Measurements from ENCODE around the gene CARMIL1. TPM values are rescaled to one million over a fixed set of nuclear protein-coding genes. Genes with fewer than 3 reads are reported as not detected.
A peak's percentile ranks its signal among the peaks of the same experiment; 100 is the strongest.
"Not testable (repeated sequence)": the region's sequence is repeated elsewhere in the genome, so short reads cannot be mapped to it uniquely, and the experiment has no call there.

Gene CARMIL1
- total RNA-seq, 2 donors from 2014 or later = 3.5 to 4.8 TPM

DNA sequence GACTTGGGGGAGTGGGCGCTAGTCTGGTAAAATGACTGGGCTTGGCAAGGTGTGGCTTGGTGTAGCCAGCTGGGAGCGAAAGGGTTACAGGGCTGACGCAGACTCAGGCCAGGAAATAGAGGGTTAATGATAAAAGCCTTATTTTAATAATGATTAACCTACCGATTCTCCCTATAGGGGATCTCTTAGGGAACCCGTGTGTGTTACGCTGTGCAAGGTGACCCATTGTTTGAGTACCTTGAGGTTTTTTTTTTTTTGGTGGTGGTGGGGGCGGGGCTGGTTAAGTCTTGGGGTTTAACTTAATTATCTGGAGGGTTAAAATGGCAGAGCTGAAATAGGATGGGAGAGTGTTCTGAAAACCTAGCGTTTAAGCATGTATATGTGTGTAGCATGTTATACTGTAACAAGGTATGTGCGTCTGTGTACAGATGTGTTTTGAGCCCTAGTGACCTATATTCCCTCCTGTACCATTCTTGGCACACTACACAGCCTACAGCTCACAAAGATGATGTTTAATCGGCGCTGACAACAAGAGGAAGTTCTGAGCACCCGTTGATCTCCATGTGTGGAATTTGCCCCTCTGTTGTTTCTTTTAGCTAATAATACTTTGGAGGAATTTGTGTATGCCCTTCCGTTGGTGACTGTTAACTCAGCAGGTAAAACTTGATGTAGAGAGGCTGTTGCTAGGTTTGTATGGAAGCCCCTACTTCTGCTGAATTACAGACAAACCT, 1.3 kb downstream of the CARMIL1 start:
- Mint-ChIP-seq H3K4me3 (peak overlapping the region; percentile 95), H3K27me3 (peaks cover 6% of the 10 kb centered on the region), H3K36me3 (ENCODE audit: low read depth) (no peaks in the 10 kb centered on the region), H3K27ac (peak overlapping the region; percentile 60), H3K4me1 (peaks cover 30% of the 10 kb centered on the region)
- H3K9me3 ChIP-seq (ENCODE audit: control insufficient read depth, low read length, poor library complexity, severe bottlenecking) = no peaks in the 10 kb centered on the region
- ATAC-seq = peak; percentile 30
- DNase-seq = no peak

DNA sequence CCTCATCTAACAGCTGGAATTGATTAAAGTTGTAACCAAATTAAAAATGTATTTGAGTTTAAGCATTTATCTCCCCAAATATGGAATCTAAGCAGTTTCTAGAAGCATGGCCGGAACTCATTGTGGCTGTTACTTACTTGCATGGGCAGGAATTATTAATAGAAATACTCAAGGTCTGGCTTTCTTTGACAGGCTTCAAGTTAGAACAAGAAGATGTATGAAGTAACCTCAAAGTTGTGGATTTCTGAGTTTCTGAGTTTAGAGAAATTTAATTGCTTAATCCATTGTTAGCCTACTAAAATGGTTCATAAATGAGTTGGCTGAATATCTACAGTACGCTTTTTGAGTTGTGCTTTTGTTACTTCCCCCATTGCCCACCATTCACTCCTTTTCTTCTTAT, 7.7 kb downstream of the CARMIL1 start:
- H3K9me3 ChIP-seq (ENCODE audit: control insufficient read depth, low read length, poor library complexity, severe bottlenecking) = no peaks in the 10 kb centered on the region
- no peak overlapping the region for H3K4me3 Mint-ChIP-seq
- no peak for ATAC-seq
- H3K27me3 Mint-ChIP-seq = no peaks in the 10 kb centered on the region
- no peak for DNase-seq
- no peak overlapping the region for H3K27ac Mint-ChIP-seq
- peaks cover 11% of the 10 kb centered on the region for H3K4me1 Mint-ChIP-seq
- H3K36me3 Mint-ChIP-seq (ENCODE audit: low read depth) = no peaks in the 10 kb centered on the region

DNA sequence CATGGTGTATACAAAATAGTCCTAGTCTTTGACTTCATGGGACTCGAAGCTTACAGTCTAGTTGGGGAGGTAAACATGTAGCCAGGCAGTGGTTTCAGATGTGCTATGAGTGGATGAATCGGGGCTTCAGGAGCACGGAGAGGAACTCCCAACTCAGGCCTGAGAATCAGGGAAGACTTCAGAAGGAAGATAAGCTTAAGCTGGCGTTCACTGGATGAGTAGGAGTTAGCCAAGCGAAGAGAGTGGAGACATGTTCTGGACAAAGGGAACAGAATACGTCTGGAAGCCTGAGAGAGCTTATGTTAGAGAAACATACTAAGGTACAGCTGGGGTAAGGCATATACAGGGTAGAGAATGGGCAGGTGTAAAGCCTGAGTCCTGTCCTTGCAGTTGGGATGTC, 8.8 kb downstream of the CARMIL1 start:
- Mint-ChIP-seq H3K27me3 (no peaks in the 10 kb centered on the region), H3K27ac (peak overlapping the region; percentile 53), H3K4me1 (peaks cover 4% of the 10 kb centered on the region), H3K36me3 (ENCODE audit: low read depth) (no peaks in the 10 kb centered on the region), H3K4me3 (no peak overlapping the region)
- ATAC-seq (no peak), DNase-seq (no peak)
- H3K9me3 ChIP-seq (ENCODE audit: control insufficient read depth, low read length, poor library complexity, severe bottlenecking) = no peaks in the 10 kb centered on the region

DNA sequence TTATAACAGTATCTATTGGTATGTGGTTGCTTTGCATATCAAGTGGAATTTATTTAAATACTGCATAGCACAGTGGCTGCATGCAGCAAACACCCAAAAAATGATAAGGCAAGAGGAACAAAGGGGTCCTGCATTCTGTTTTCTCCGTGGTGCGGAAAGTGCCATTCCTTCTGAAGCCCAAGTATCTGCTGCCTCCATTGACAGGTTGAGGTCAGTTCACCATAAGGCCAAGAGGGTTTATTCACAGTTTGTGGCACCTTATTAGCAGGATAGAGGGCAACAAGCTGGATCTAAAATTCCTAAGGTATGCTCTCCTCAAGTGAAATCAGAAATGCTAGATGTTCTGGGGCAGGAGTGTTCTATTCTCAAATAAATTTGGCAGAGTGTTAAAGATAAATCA, 9.3 kb downstream of the CARMIL1 start:
- peaks cover 2% of the 10 kb centered on the region for H3K4me1 Mint-ChIP-seq
- H3K27me3 Mint-ChIP-seq = no peaks in the 10 kb centered on the region
- no peaks in the 10 kb centered on the region for H3K36me3 Mint-ChIP-seq (ENCODE audit: low read depth)

DNA sequence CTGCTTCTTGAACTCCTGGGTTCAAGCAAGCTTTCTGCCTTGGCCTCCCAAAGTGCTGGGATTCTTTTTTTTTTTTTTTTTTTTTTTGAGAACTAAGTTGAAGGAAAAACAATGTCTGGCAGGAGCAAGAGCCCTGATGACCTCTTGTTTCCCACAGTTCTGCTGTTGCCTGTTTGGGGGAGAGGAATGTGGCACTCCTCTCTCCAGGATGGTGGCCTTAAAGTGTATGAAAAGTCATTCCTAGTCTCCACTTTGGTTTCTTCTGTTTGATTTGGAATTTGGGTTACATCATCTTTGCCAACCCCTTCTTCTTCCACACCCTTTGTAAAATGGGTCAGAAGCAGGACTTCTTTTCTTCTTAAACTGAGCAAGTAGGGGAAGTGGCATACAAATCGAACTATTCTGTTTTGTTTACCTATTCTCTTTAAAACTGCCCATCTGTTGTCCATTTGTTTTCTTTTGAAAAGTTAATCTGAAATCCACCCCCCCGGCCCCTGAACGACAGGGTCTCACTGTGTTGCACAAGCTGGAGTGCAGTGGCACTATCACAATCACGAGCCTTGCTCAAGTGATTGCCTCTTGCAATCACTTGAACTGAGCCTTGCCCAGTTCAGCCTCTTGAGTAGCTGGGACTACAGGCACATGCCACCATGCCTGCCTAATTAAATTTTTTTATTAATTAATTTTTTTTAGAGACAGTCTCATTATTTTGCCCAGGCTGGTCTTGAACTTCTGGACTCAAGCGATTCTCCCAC, 11.3 kb downstream of the CARMIL1 start:
- Mint-ChIP-seq H3K36me3 (ENCODE audit: low read depth) (no peaks in the 10 kb centered on the region), H3K27ac (no peak overlapping the region), H3K27me3 (peaks cover 2% of the 10 kb centered on the region), H3K4me1 (peaks cover under 1% of the 10 kb centered on the region), H3K4me3 (no peak overlapping the region)
- ATAC-seq (no peak), DNase-seq (no peak)
- H3K9me3 ChIP-seq (ENCODE audit: control insufficient read depth, low read length, poor library complexity, severe bottlenecking) = no peaks in the 10 kb centered on the region

More for the DNA sequence above, 9.3 kb downstream of the CARMIL1 start:
- no peak overlapping the region for H3K27ac Mint-ChIP-seq
- no peaks in the 10 kb centered on the region for H3K9me3 ChIP-seq (ENCODE audit: control insufficient read depth, low read length, poor library complexity, severe bottlenecking)
- ATAC-seq (no peak), DNase-seq (no peak)
- H3K4me3 Mint-ChIP-seq = no peak overlapping the region

DNA sequence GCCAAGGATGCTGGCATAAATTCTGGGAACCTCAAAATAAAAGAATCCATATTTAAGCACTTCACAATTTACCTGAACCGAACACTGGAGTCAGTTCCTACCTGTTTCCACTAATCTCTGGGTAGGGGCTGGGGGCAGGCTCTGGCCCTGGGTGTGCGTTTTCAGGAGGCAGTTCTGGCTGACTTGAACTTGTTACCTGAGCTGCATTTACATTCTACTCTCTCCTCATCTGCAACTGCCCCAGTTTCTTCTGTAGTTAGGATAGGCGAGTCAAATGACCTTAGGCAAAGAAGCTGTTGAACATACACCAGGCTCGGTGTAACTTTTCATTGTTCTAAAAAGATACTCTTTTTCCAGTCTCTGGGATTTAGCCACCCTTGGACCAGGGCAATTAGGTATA, 13.2 kb downstream of the CARMIL1 start:
- Mint-ChIP-seq H3K4me1 (peaks cover 6% of the 10 kb centered on the region), H3K27me3 (peaks cover 6% of the 10 kb centered on the region), H3K4me3 (no peak overlapping the region), H3K36me3 (ENCODE audit: low read depth) (no peaks in the 10 kb centered on the region), H3K27ac (no peak overlapping the region)
- H3K9me3 ChIP-seq (ENCODE audit: control insufficient read depth, low read length, poor library complexity, severe bottlenecking) = no peaks in the 10 kb centered on the region
- DNase-seq (no peak), ATAC-seq (no peak)

DNA sequence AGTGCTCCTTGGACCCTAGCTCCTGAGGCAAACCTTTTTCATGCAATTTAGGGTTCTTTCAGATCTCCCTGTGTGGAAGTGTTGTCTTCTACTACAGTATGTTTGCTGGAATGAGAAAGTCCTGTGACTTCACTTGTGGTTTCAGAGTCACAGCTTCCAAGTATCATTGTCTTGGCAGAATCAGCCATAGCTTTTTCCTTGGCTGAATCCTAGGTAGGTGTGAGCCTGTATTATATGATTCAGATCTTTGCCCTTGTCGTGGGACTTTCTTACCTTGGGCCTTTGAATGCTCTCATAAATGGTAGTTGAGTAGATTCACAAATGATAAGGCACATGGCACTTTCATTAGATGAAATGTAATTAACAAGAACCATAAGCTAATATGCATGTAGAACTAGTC, 16.5 kb downstream of the CARMIL1 start:
- no peaks in the 10 kb centered on the region for H3K9me3 ChIP-seq (ENCODE audit: control insufficient read depth, low read length, poor library complexity, severe bottlenecking)
- Mint-ChIP-seq H3K4me3 (no peak overlapping the region), H3K36me3 (ENCODE audit: low read depth) (no peaks in the 10 kb centered on the region), H3K4me1 (peaks cover 6% of the 10 kb centered on the region), H3K27me3 (peaks cover 6% of the 10 kb centered on the region), H3K27ac (no peak overlapping the region)
- ATAC-seq (no peak), DNase-seq (no peak)

DNA sequence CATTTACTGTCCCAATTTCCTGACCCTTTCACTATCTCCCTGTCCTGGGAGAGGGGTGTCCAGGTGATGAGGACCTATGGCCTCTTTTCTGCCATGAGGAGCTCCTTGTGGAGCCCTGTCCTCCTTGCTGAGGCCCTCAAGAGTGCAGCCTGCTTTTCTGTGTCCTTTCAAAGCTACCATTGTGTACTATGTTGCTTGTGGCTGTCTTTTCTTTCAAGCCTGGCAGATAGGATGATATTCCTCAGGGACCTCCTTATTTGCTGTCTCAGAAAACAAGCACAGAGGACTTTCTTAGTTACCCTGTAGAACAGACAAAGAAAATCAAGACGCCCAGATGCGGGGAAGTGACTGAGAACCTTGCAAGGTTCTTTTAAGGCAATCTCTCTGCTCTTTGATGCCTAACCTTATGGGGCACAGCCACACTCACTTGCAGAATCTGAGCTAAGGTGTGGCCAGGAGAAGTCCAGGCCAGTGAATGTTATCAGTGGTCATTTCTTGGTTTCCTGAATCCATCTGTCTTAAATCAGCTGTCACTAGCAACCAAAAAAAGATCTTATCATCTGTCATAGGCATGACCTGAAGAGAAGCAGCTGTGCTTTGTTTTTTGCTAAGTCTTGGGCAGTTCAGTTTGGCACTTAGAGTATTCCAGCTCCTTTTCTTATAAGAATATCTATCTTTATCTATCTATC, 17.2 kb downstream of the CARMIL1 start:
- no peak overlapping the region for H3K27ac Mint-ChIP-seq
- peaks cover 9% of the 10 kb centered on the region for H3K4me1 Mint-ChIP-seq
- H3K36me3 Mint-ChIP-seq (ENCODE audit: low read depth) = no peaks in the 10 kb centered on the region
- H3K27me3 Mint-ChIP-seq = peaks cover 6% of the 10 kb centered on the region
- no peak overlapping the region for H3K4me3 Mint-ChIP-seq
- no peaks in the 10 kb centered on the region for H3K9me3 ChIP-seq (ENCODE audit: control insufficient read depth, low read length, poor library complexity, severe bottlenecking)
- DNase-seq (no peak), ATAC-seq (no peak)

DNA sequence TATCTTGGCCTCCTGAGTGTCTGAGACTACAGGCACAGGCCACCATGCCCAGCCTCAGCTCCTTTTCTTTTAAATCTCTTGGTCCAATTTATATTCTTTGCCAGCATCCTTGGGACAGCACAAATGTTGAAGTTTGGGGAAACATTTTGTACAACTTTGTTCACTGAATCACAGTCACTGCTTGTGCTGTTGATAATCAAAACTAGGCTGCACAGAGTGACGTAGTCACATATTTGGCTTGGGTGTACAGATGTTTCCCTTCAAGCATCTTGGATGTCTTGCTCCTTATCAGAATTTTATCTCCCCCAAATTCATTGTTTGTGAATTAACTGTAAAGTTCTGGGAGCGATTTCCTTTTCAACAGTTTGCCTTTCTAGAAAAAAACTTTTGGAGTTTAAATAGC, 17.9 kb downstream of the CARMIL1 start:
- Mint-ChIP-seq H3K4me3 (no peak overlapping the region), H3K27me3 (peaks cover 6% of the 10 kb centered on the region), H3K4me1 (peaks cover 9% of the 10 kb centered on the region), H3K36me3 (ENCODE audit: low read depth) (no peaks in the 10 kb centered on the region), H3K27ac (no peak overlapping the region)
- H3K9me3 ChIP-seq (ENCODE audit: control insufficient read depth, low read length, poor library complexity, severe bottlenecking) = no peaks in the 10 kb centered on the region
- ATAC-seq (no peak), DNase-seq (no peak)

DNA sequence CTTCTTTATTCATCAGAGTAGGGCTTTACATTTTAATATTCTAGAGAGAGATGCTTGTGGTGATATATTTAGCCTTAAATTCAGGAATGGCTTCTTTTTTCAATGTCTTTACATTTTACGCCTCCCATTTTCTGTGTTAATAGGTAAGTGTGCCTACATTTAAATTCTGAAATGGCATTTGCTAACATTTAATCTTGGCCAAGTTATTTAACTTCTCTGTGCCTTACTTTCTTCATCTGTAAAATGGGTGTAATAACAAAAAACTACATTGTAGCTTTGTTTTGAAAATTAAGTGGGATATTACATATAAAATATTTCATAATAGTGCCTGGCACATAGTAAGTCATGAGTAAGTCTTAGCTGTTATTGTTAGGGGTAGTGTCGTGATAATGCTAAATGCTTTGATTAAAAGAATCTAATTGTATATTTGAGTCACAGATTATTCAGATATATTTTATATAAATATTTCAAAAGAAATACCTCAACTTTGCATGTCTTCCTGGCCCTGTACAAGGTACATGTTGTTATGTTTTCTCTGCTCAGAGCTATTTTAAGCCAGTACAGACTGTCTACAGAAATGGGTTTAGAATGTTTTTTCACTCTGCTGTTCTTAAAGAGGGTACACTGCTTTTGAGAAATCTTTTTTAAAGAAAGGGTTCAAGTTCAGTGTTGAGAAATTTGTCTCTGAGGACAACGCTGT, 18.8 kb downstream of the CARMIL1 start:
- no peak for DNase-seq
- no peaks in the 10 kb centered on the region for H3K9me3 ChIP-seq (ENCODE audit: control insufficient read depth, low read length, poor library complexity, severe bottlenecking)
- Mint-ChIP-seq H3K4me3 (no peak overlapping the region), H3K27ac (no peak overlapping the region), H3K4me1 (peaks cover 13% of the 10 kb centered on the region), H3K27me3 (peaks cover 6% of the 10 kb centered on the region), H3K36me3 (ENCODE audit: low read depth) (no peaks in the 10 kb centered on the region)
- ATAC-seq = no peak

DNA sequence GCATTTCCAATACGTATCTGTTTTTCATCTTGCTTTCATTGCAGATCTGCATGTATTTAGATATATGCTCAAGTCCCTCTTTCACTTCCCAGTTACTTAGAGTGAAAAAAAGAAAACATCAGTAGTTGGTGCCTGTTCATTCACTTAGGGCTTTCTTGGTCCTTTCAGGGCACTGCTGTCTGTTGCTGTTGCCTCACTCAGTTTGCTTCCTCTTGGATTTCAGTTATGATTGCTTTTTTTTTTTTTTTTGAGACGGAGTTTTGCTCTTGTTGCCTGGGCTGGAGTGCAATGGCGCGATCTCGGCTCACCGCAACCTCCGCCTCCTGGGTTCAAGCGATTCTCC, 19.3 kb downstream of the CARMIL1 start:
- H3K4me3 Mint-ChIP-seq; H3K36me3 Mint-ChIP-seq (ENCODE audit: low read depth); H3K27ac Mint-ChIP-seq; DNase-seq; ATAC-seq; H3K27me3 Mint-ChIP-seq; H3K9me3 ChIP-seq (ENCODE audit: control insufficient read depth, low read length, poor library complexity, severe bottlenecking): not testable (repeated sequence)
- peaks cover 13% of the 10 kb centered on the region for H3K4me1 Mint-ChIP-seq

DNA sequence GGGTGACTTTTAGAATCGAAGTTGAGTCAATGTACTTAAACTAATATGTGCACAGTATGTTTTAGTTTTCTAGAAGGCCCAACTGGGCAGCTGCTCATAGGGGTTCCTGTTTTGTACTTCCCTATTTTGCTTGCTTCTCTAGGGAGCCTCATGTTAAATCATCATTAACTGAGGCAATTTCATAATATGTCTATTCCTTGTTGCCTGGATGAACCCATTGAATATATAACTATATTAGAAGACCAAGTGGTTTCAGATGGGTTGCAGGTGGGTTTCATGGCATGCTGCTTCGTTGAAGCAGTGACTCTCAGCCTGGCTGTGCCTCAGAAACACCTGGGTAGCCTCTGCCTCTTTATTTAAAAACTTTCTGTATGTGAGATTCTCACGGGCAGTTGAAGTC, 22.2 kb downstream of the CARMIL1 start:
- Mint-ChIP-seq H3K27me3 (peaks cover 5% of the 10 kb centered on the region), H3K27ac (no peak overlapping the region), H3K36me3 (ENCODE audit: low read depth) (no peaks in the 10 kb centered on the region), H3K4me3 (no peak overlapping the region), H3K4me1 (peaks cover 11% of the 10 kb centered on the region)
- no peaks in the 10 kb centered on the region for H3K9me3 ChIP-seq (ENCODE audit: control insufficient read depth, low read length, poor library complexity, severe bottlenecking)
- no peak for ATAC-seq
- no peak for DNase-seq

DNA sequence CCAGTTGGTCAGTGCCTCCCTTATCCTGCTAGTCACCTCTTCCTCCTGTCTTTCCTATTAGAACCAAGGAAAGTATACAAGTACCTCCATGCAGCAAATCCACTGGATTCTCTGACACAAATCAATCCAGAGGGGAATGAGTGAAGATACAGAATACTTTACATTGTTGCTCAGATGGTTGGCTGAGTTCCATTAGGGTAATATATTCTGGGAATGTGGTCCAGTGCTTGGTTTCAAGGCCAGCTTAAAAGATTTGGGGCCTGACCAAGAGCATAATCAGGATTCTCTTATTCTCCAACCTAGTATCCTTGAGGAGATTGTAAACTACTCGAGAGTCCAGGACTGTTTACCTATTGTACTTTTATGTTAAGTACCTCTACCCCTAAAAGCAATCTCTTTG, 23.0 kb downstream of the CARMIL1 start:
- H3K9me3 ChIP-seq (ENCODE audit: control insufficient read depth, low read length, poor library complexity, severe bottlenecking) = no peaks in the 10 kb centered on the region
- no peak overlapping the region for H3K4me3 Mint-ChIP-seq
- ATAC-seq (no peak), DNase-seq (no peak)
- no peak overlapping the region for H3K27ac Mint-ChIP-seq
- peaks cover 11% of the 10 kb centered on the region for H3K4me1 Mint-ChIP-seq
- peaks cover 5% of the 10 kb centered on the region for H3K27me3 Mint-ChIP-seq
- no peaks in the 10 kb centered on the region for H3K36me3 Mint-ChIP-seq (ENCODE audit: low read depth)
